ENCODE measurements around the gene PLIN1.

PLIN1 gene

GRCh38 chr15:89686522-89686921, 7.4 kb upstream of the PLIN1 start:
- no peak for TF ChIP-seq CTCF (IDR thresholded peaks at IDR 0.05; ENCODE audit: insufficient read depth, low read depth, low read length, missing control alignments)
- no peak overlapping the region for H3K4me3 ChIP-seq (ENCODE audit: low read depth, low read length)
- no peak for DNase-seq (ENCODE audit: low read depth)

- H3K4me3 ChIP-seq (ENCODE audit: low read depth, low read length): no peak overlapping the region
- no peak for DNase-seq (ENCODE audit: low read depth)
- TF ChIP-seq CTCF (IDR thresholded peaks at IDR 0.05; ENCODE audit: insufficient read depth, low read depth, low read length, missing control alignments): no peak
These were observed 6.8 kb upstream of the PLIN1 start for GRCh38 chr15:89685995-89686394.

- no peak for DNase-seq (ENCODE audit: low read depth)
- TF ChIP-seq CTCF (IDR thresholded peaks at IDR 0.05; ENCODE audit: insufficient read depth, low read depth, low read length, missing control alignments): no peak
These were observed 2.0 kb upstream of the PLIN1 start for GRCh38 chr15:89681146-89681545.

GRCh38 chr15:89680282-89680873, 1.2 kb upstream of the PLIN1 start:
- no peak for DNase-seq (ENCODE audit: low read depth)
- H3K4me3 ChIP-seq (ENCODE audit: low read depth, low read length): no peak overlapping the region
- no peak for TF ChIP-seq CTCF (IDR thresholded peaks at IDR 0.05; ENCODE audit: insufficient read depth, low read depth, low read length, missing control alignments)

More at GRCh38 chr15:89681146-89681545, 2.0 kb upstream of the PLIN1 start:
- H3K4me3 ChIP-seq (ENCODE audit: low read depth, low read length): no peak overlapping the region

GRCh38 chr15:89677381-89677780, 1.8 kb downstream of the PLIN1 start:
- H3K4me3 ChIP-seq (ENCODE audit: low read depth, low read length): no peak overlapping the region
- DNase-seq (ENCODE audit: low read depth): no peak
- TF ChIP-seq CTCF (IDR thresholded peaks at IDR 0.05; ENCODE audit: insufficient read depth, low read depth, low read length, missing control alignments): no peak

- DNase-seq (ENCODE audit: low read depth): no peak
- H3K4me3 ChIP-seq (ENCODE audit: low read depth, low read length): no peak overlapping the region
- TF ChIP-seq CTCF (IDR thresholded peaks at IDR 0.05; ENCODE audit: insufficient read depth, low read depth, low read length, missing control alignments): no peak
These were observed 3.6 kb downstream of the PLIN1 start for GRCh38 chr15:89675606-89676005.

GRCh38 chr15:89674526-89674925, 4.6 kb downstream of the PLIN1 start:
- TF ChIP-seq CTCF (IDR thresholded peaks at IDR 0.05; ENCODE audit: insufficient read depth, low read depth, low read length, missing control alignments): no peak
- no peak for DNase-seq (ENCODE audit: low read depth)
- H3K4me3 ChIP-seq (ENCODE audit: low read depth, low read length): no peak overlapping the region
